DMS 273 treated with DMSO at 0.1 percent for 48 hours (cell line): ENCODE measurements around the gene MUC5B.

Source experiments
- DNase-seq: peaks from one replicate; lab custom pipeline; 2025; lab: John Stamatoyannopoulos, UW

Gene MUC5B

DNA sequence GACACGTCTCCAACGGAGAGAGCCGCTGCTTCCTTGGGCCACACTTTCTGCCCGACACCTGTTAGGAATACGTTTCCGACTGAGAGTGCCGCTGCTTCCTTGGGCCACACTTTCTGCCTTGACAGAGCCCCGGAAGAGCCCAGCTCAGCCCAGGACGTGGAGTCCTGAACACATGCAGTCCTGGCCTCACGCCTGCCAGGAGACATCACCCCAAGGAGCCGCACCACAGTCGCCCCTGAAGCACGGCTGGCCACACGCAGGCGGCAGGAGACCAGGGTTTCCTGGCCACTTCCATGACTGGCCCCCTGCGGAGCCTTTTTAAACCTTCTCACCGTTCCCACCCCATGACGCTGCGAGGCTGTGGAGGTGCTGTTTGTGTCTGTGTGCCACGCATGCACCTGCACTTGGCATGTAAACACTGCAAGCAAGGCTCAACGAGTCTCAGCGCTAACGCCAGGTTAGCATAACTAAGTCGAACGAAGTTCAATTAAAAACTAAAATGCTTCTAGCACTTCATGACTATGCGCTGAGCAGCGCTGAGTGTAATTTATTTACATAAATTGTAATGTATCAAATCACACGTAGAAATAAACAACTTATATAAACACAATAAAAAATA is 77.8 kb downstream of the MUC5B start:
- no peak for DNase-seq

DNA sequence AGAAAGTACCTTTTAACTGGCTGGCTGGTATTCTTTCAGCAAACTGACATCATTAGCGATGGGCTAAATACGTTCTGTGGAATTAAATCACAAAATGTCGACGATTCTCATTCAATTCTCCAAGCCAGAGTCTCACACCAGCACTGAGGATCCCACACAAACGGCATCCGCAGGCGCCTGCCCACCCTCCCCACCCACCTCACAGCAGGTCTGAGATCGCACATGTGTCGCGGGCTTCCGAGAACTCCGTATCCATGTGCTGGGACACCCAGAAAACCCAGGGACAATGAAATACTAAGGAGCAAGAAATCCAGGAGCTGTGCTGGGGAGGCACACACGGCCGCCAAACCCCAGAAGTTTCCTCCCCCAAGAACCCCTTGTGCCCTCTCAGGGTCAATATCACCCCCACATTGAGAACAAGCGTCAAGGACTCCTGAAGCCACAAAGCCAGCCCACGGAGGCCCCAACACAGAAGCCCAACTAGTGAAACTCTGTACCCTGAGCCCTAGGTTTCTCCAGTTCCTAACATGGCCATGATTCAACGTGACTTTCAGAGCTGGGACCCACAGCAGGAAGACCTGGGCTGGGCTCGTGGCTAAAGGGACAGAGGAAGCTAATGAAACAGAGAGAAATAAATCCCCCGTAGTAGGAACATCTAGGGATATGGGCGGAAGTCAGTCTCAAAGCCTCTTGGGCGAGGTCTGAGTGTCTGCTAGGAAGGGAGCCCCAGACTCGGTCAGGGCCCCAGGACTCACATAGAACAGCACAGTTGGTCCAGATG is 78.5 kb downstream of the MUC5B start:
- DNase-seq: no peak

DNA sequence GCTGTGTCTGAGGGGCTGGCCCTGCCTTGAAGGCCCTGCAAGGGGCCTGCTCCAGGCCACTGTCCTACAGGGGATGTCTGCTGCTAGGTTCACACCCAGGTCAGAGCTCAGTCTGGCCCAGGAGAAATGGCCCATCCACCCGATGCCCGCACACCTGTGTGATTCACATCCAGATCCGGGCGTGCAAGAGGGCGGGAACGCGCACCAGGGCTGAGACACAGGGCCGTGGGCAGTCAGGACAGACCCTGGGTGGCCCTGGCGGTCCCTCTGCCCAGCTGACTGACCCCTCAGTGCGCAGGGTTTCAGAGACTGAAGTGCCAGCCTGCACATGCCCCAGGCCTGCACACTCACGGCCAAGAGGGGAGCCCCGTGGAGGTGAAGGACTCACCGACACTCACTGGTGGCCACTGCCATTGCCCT is 79.2 kb downstream of the MUC5B start:
- no peak for DNase-seq

DNA sequence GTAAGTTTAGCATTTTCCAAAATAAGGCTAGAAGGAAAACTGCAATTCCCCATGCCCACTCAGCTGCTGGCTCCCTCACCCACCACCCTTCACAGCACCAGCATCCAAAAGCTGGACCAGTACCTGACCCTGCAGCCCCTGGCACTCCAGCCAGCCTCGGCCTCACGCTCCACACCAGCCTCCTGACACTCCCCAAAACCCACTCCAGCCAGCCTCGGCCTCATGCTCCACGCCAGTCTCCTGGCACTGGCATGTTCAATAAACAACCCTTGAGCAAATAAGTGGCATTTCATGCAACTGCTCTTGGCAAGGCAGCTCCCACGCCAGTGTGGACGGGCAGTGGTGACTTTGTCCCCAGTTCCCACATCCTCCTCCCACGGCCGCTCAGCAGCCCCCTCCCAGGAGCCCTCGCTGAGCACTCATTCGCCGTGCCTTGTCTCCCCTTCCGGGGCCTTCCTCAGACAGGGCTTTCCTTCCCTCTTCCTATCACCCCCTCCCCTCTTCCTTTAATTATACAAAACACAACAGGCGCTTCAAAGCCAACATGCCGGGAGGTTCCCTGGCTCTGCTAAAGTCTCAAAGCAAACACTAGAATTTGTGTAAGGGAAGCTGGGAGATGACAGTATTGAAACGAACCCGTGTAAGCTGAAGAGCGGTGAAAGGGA is 79.7 kb downstream of the MUC5B start:
- DNase-seq: no peak

DNA sequence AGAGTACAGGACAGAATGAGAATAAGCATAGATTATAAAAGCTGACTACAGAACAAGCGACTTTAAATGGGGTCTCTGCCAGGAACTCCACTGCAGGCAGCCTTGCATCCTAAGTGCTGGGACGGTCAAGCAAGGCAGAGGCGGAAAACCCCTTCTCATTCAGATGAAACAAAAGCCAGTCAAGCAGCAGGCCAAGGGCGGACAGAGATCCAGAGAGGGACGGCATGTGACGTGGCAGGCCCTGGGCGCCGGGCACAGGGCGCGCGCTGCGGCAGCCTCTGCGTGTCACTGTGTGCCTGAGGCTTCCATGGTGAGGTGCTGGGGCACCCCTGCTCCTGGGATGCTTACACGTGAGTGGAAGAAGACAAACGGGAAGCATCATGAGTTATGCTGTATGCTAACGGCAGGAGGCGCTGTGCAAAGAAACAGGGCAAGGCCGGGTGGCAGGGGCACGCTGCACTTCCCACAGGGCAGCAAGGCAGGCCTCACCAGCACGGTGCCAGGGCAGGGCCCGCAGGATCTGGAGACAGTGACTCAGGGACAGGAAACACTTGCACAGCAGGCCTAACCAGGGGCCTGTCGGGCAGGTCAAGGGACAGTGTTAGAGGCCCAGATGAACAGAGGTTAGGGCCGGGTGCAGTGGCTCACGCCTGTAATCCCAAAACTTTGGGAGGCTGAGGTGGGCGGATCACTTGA is 80.4 kb downstream of the MUC5B start:
- DNase-seq: no peak

DNA sequence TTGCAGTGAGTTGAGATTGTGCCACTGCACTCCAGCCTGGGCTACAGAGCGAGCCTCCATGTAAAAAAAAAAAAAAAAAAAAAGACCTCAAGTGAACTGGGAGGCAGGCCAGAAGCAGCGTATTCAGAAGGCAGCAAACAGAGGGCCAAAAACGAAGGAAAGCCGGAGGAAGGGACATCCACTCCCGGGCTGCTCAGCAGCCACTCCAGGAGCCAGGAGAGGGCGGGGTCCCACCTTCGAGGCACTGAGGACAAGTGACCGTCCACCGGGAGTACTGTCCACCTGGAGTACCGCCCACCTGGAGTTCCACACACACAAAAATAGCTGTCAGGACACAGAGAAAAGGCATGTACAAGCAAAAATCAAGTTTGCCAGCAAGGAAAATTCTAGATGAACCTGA is 81.1 kb downstream of the MUC5B start:
- DNase-seq: no peak

DNA sequence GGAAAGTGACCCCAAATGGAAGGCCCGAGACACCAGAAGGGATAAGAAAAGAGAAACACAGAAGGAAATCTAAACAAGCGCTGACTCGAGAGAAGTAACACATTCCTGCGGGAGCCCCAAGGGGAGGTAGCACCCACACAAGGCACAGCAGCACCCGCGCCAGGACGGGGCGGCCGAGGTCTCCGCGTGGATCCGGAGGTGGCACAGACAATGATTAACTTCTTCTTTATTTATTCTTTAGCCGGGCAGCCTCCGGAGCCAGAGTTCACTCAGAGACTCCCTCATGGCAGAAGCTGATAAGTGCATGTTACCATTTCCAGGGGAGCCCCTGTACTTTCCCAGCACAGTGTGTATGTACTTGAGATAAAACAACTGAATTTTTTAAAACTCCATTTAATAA is 81.5 kb downstream of the MUC5B start:
- no peak for DNase-seq

DNA sequence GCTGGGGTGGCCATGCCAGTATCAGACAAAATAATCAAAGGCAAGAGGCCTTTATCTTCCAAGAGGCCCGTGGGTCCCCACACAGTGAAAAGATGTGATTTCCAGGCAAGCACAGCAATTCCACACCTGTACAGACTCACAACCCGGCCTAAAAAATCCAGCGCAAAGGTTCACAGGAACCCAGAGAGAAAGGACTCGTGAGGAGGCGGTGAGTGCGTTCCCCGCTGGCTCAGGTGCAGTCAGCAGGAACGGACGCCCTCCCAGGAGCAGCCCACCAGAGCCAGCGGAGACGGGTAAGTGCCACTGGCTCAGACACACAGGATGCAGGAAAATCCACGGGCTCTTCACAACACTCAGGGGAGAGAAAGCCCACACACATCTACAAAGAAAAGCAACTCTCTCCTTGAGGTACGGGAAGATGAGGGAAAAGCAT is 82.2 kb downstream of the MUC5B start:
- no peak for DNase-seq

DNA sequence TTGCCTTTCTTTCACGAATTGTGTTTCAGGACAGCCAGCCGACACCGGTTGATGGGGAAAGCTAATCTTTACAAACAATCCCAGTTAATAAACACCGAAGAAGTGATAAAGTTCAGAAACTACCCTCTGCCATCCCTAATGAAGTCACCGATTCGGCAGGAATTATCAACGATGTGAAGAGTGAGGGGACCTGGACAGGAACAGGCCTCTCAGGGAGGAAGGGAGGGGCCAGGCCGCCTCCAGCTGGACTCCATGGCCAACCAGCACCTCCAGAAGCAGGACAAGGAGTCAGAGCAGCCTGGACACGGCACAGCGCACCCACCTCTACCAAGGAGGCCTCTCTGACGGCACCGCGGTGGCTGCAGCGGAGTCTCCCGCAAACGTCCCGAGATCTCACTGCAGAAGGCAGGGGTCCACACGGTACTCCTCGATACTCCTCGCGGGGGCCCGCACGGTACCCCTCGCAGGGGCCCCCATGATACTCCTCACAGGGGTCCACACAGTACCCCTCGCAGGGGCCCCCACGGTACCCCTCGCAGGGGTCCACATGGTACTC is 82.7 kb downstream of the MUC5B start:
- DNase-seq: no peak

DNA sequence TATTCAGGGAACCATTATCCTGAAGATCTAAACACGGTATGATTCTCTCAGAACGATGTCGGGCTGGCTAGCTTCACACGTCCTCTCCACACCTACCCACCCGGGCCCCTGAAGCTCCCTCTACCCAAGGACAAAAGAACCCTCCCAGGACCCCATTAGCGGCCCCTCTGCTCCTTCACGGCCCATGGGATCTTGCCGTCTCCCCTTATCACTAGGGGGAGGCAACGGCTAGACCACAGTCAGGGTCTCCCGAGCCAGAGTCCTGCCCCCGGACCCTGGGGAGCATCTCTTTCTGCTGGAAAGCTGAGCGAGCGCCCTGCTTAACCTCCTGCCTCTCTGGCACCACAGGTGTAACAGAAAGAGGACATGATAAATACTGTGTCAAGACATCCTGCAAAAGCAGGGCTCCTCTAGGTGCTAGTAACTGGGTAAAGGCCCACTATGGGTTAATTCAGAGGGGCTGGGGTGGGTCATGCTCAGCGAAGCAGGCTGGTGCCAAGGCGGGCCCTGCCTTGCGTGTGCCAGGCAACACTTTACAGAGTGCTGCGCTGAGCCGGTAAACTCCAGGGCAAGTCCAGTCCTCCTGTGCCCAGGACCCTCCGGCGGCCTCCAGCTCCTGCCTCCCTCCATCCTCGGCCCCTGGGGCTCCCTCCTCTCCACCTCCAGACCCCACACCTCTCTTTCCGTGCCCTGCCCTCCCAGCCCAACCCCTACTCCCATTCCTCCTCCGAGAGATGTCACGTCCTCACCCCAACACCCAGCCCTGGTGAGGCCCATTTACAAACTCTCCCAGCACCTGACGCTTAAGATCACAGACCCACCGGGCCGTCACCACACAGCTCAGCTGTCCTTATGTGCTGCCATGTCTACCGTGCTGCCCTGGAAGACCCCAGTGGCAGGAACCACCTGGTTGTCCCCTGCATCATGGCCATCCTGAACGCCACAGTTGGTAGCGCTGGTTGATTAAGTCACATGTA is 83.6 kb downstream of the MUC5B start:
- no peak for DNase-seq

DNA sequence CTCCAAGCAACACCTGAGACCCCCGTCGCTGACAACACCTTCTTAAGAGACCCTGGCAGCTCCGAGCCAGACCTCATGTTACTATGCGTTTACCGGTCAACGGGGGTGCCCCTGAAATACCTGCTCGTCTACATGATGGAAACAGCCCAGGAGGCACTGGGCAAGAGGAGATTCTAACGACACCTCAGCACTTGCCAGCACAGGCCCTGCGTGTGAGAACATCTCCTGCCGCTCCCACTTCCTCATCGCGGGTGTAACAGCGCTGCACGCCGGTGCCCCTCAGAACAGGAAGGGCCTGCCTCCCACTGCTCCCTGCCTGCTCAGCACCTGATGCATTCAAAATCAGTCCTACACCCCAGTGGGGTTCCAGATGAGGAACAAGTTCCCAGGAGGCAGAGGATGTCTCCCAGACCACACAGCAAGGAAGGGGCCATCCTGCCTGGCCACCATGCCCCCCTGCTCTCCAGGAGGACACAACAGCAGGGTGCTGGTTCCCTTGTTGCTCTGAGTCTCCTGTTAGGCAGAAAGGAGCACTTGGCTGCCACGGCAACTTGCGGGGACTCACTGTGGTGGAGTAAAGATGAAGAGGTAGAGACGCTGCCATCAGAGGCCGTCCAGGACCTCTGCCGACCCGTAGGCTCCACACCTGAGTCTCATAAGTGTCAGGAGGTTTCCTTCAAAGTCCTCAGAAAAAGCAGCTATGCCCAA is 84.5 kb downstream of the MUC5B start:
- no peak for DNase-seq

DNA sequence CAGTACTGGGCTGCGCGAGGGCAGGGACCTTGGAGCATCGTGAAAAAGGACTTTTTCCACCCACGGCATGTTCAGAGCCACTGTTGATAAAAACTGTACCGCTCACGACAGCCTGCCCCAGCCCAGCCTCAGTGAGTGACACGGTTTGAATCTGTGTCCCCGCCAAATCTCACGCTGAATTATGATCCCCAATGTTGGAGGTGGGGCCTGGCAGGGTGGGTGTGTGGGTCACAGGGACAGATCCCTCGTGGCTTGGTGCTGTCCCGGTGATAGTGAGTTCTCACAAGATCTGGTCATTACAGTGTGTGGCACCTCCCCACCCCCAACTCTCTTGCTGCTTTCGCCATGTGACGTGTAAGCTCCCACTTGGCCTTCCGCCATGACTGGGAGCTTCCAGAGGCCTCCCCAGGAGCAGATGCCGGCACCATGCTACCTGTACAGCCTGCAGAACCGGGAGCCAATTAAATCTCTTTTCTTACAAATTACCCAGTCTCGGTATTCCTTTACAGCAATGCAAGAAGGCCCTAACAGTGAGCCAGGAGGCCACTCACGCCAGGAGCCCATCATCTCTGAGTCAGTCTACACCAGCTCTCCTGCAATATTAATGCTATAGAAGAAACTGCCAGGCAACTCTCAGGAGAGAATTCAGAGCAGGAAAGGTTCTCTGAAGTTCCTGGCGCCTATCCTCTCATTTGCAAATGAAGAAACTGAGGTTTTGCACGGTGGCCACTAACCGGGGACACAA is 85.3 kb downstream of the MUC5B start:
- DNase-seq: no peak

DNA sequence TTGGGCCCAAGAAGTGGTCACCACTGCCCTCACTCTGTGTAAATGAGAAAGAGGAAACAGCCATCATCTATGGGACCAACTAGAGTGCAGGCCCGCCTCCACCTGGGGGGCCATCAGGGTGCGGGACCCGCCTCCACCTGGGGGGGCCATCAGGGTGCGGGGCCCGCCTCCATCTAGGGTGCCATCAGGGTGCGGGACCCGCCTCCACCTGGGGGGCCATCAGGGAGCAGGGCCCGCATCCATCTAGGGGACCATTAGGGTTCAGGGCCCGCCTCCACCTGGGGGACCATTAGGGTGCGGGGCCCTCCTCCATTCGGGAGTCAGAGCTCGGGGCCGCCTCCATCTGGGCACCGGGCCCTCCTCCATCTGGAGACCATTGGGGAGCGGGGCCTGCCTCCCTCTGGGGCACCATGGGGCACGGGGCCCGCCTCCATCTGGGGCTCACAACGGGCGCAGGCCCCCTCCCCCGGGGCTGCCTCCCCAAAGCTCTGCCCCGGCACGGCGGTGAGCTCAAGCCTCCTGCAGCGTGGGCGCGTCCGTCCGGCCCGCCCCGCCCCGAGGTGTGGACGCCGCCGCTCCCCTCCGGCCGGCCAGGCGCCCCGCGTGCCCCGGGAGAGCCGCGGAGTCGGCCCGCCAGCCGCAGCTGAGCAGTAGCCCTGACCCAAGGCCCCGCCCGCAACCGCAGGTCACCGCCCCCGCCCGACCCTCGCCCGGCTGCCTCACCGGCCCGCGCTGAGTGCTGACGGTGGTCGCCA is 86.1 kb downstream of the MUC5B start:
- DNase-seq: no peak

DNA sequence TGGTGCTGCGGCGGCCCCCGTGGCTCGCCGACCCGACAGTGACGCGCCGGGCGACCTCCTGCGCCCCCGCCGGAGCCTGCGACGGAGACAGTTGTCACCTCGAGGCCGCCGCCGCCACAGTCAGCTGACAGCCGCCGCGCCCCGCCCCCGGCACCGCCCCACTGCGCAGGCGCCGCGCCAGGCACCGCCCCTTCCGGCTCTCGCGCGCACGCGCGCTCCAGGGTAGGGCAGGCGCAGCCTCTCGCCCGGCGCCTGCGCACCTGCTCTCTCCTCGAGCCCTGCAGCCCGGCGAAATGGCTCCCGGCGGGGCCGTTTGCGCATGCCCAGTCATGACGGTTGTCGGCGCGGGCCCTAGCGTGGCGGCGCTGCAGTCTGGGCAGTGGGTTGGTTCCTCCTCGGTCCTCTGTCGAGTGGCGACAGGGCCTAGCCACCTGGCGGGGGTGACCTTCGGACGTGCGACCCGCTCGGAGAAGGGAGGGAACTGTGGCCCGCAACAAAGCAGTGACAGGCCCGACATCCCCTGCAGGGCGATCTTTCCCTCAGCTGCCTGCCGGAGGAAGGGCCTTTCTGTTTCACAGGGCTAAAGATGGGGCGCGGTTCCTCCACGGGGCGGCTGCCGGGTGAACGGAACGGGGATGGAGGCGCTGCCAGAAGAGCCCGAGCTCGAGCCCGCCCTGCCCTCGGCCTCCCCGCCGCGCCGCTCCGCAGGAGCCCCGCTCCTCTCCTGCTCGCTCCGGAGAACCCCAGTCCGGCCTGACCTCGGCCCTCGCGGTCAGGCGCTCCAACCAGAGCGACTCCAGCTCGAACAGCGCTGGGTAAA is 86.8 kb downstream of the MUC5B start, which contains the start of gene TOLLIP:
Gene TOLLIP, minus strand, starts transcription at position 135 of the 820 bp plus-strand sequence. Its CDS starts 134 bp downstream, at position 1.
- DNase-seq: peak; percentile 60

DNA sequence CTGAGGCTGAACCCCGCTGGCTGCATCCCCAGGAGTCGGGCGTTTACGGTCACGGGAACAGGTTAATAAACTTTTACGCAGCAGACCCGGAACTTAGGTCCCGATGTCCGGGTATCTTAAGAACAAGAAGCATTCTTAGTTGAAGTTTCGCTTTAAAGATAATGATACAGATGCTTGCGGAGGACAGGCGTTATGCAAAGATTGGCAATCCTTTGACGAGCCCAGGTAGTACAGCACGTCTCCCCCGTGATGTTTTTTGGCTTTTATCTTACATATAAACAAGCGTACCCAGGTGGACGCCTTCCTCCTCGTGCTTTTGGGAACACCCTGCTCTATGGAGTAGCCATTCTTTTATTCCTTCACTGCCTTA is 87.4 kb downstream of the MUC5B start:
- DNase-seq: no peak

DNA sequence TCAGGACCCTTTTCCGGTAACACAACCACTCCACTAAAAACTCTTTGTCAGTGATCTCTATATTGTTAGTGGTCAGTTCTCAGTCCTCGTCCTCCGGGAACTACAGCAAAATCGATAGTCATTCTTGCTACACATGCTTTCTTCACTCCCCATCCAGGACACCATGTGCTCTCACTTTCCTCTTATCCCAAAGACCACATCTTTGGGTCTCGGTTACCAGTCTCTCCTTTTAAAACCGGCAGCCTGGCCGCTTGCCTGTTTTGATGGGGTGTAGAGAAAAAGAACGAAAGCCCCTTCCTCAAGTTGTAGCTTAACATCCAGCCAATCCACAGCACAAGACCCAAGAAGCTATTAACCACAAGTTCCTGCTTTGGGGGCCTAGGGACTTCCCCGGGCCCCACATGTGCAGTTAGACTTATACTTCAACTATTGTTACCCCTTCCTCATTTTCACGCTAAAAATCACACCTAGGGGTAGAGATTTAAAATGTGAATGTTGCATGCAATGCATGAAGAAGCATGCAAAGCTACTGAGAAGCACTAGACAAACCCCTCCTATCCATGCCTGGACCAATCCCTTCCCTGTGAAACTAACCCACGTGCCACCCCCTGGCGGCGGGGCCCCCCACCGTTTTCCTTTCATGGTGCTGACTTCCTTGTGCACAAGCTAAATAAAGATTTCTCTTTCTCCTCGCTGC is 88.1 kb downstream of the MUC5B start:
- DNase-seq: no peak
